ENCODE measurements around the gene KLHL29.

DNA sequence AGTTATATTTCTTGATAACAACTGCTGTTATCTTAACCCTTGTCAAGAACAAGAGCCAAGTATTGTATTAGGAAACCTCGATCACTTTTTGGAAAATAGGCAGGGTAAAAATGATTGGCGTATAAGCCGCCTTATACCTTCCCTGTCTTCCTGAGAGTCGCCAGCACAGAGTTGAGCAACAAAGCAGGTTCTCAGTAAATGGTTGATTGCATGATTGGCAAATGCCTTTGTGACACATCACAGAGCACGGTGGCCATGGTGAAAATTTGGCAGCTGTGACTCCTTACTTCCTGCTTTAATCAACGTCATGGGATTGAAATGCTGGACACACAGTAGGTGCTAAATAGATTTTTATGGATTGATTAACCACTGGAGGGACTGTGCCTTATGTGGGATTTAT is 3.9 kb upstream of the KLHL29 start:
- TF ChIP-seq CTCF (conservative IDR thresholded peaks at IDR 0.05; ENCODE audit: low read depth in 2 of 2) (no peak), POLR2AphosphoS5 (IDR thresholded peaks at IDR 0.05; ENCODE audit: low read depth) (no peak), JUNB (IDR thresholded peaks at IDR 0.05; ENCODE audit: unreplicated experiment) (no peak), STAT1 (IDR thresholded peaks at IDR 0.05; ENCODE audit: unreplicated experiment) (no peak), ZNF331 (CRISPR knock-in tag; IDR thresholded peaks at IDR 0.05; ENCODE audit: low read depth) (no peak), ZNF462 (CRISPR knock-in tag; IDR thresholded peaks at IDR 0.05) (no peak)
